ENCODE results near the gene BSN.

GRCh38 chr3:49661281-49661680, 107.0 kb downstream of the BSN start:
- no peak for TF ChIP-seq EZH2 (IDR thresholded peaks at IDR 0.05; ENCODE audit: borderline replicate concordance, low read length)
- TF ChIP-seq, protein P1, sequence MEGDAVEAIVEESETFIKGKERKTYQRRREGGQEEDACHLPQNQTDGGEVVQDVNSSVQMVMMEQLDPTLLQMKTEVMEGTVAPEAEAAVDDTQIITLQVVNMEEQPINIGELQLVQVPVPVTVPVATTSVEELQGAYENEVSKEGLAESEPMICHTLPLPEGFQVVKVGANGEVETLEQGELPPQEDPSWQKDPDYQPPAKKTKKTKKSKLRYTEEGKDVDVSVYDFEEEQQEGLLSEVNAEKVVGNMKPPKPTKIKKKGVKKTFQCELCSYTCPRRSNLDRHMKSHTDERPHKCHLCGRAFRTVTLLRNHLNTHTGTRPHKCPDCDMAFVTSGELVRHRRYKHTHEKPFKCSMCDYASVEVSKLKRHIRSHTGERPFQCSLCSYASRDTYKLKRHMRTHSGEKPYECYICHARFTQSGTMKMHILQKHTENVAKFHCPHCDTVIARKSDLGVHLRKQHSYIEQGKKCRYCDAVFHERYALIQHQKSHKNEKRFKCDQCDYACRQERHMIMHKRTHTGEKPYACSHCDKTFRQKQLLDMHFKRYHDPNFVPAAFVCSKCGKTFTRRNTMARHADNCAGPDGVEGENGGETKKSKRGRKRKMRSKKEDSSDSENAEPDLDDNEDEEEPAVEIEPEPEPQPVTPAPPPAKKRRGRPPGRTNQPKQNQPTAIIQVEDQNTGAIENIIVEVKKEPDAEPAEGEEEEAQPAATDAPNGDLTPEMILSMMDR (IDR thresholded peaks at IDR 0.05; ENCODE audit: low read length) = no peak

Measured in OCI-LY1 (cell line).